Lower lobe of right lung (tissue), 2 donors: ENCODE data around the gene DNAJC10. TPM values are rescaled to one million over a fixed set of nuclear protein-coding genes. Genes with fewer than 3 reads are reported as not detected.
"Not testable (repeated sequence)": the region's sequence is repeated elsewhere in the genome, so short reads cannot be mapped to it uniquely, and the experiment has no call there.

Experiments used
- ATAC-seq, 2 donors: fragments of 200-7000 bp; cut with Tn5 transposase; one replicate each; pipeline ENCODE4 v1.9.1; 2020 to 2022; ENCODE audit warnings: mild to moderate bottlenecking in 2 of 2, moderate library complexity in 2 of 2
- DNase-seq: peaks from one replicate; pipeline ENCODE4 v3.0.0-alpha.2; 2020
- H3K27ac ChIP-seq: fragments of 200-600 bp; one replicate; pipeline ENCODE4 v1.8.0; 2022
- H3K27me3 ChIP-seq: fragments of 200-600 bp; one replicate; pipeline ENCODE4 v1.8.0; 2022; ENCODE audit warnings: low read depth
- H3K36me3 ChIP-seq: fragments of 200-600 bp; one replicate; pipeline ENCODE4 v1.8.0; 2022; ENCODE audit warnings: mild to moderate bottlenecking
- H3K4me1 ChIP-seq: fragments of 200-600 bp; one replicate; pipeline ENCODE4 v1.8.0; 2022
- H3K4me3 ChIP-seq: fragments of 200-600 bp; one replicate; pipeline ENCODE4 v1.8.0; 2022; ENCODE audit warnings: mild to moderate bottlenecking
- H3K9me3 ChIP-seq: fragments of 200-600 bp; one replicate; pipeline ENCODE4 v1.8.0; 2022
- intact Hi-C: fragments of 100-400 bp; cut with DNase I; formaldehyde crosslinking; loops from one replicate; pipeline ENCODE4 v1.11.0; 2022
- total RNA-seq: library from RNA; stranded (reverse); fragmentation: NEBNext Ultra II Directional; extraction: Animal tissue kit (Norgen Biotek cat#: 25700); gene quantifications from one replicate; pipeline ENCODE4 v1.2.1, GENCODE V29; 2021
- TF ChIP-seq, protein P1 (sequence below): fragments of 200-600 bp; IDR thresholded peaks from one replicate; pipeline ENCODE4 v1.8.0; 2022; ENCODE audit warnings: antibody characterized with exemption, mild to moderate bottlenecking
- donor health status: DM: no; HTN: yes; CAD: no; lungs with severe emphysema.

The DNAJC10 gene
- total RNA-seq, 1 donor from 2014 or later, result 76.2 TPM

DNA sequence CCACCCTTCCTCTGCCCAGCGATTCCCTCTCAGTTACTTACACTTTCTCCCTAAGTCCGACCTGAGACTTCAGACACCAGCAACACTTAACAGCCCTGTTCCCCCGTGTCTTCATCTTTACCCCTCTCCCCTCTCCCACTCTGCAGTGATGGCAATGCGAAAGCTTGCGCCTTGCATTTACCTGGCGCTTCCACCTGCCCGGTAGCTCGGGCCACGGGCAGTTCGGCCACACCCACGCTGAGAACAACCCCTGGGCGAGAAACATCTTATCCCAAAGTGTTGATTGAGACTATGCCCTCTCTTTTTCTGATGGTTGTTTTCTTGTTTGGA is 558 bp downstream of the DNAJC10 start:
- H3K27me3 ChIP-seq, result no peaks in the 10 kb centered on the region
- H3K9me3 ChIP-seq, result no peaks in the 10 kb centered on the region
- TF ChIP-seq, protein P1, sequence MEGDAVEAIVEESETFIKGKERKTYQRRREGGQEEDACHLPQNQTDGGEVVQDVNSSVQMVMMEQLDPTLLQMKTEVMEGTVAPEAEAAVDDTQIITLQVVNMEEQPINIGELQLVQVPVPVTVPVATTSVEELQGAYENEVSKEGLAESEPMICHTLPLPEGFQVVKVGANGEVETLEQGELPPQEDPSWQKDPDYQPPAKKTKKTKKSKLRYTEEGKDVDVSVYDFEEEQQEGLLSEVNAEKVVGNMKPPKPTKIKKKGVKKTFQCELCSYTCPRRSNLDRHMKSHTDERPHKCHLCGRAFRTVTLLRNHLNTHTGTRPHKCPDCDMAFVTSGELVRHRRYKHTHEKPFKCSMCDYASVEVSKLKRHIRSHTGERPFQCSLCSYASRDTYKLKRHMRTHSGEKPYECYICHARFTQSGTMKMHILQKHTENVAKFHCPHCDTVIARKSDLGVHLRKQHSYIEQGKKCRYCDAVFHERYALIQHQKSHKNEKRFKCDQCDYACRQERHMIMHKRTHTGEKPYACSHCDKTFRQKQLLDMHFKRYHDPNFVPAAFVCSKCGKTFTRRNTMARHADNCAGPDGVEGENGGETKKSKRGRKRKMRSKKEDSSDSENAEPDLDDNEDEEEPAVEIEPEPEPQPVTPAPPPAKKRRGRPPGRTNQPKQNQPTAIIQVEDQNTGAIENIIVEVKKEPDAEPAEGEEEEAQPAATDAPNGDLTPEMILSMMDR, result no peak
- H3K4me3 ChIP-seq, result peak overlapping the region; percentile 92
- peak overlapping the region; percentile 88 for H3K27ac ChIP-seq
- intact Hi-C loops, result no loop called here
- H3K36me3 ChIP-seq, result peaks cover 8% of the 10 kb centered on the region
- peaks cover 31% of the 10 kb centered on the region for H3K4me1 ChIP-seq
- DNase-seq (no peak), ATAC-seq (peak; percentile 39 to 55)

DNA sequence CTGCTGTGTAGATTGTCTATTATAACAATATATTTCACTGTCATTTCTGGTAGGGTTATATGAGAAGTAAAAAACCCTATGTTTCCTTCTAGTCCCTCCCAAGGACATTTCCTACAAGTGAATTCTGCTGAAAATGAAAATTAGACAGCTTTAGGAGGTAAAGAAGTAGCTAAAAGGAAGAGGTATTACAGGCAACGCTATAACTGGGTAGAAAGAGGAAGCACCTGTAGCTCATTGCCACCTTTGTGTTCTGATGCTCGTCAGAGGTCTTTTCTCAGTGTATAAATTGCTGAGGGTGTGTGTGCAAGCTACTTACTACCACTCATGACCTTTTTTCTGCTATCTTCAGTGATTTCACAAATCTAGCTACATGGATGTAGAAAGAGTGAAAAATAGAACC is 1.4 kb downstream of the DNAJC10 start:
- peak overlapping the region; percentile 92 for H3K4me3 ChIP-seq
- DNase-seq (no peak), ATAC-seq (no peak)
- H3K27me3 ChIP-seq, result no peaks in the 10 kb centered on the region
- peaks cover 31% of the 10 kb centered on the region for H3K4me1 ChIP-seq
- H3K9me3 ChIP-seq, result no peaks in the 10 kb centered on the region
- H3K36me3 ChIP-seq, result peaks cover 11% of the 10 kb centered on the region
- TF ChIP-seq, protein P1, result no peak
- intact Hi-C loops, result no loop called here
- no peak overlapping the region for H3K27ac ChIP-seq

DNA sequence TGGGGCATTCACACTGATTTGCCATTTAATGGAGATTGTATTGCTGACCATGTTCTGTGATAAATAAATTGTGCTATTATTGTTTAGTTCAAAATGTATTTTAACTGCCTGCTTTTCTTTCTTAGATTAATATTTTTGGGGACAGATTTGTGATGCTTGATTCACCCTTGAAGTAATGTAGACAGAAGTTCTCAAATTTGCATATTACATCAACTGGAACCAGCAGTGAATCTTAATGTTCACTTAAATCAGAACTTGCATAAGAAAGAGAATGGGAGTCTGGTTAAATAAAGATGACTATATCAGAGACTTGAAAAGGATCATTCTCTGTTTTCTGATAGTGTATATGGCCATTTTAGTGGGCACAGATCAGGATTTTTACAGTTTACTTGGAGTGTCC is 1.8 kb downstream of the DNAJC10 start:
- Histone ChIP-seq H3K27me3 (no peaks in the 10 kb centered on the region), H3K27ac (no peak overlapping the region), H3K36me3 (peaks cover 15% of the 10 kb centered on the region), H3K9me3 (no peaks in the 10 kb centered on the region), H3K4me3 (no peak overlapping the region), H3K4me1 (peaks cover 31% of the 10 kb centered on the region)
- ATAC-seq, result no peak
- TF ChIP-seq, protein P1, result no peak
- intact Hi-C loops, result no loop called here
- DNase-seq, result no peak

DNA sequence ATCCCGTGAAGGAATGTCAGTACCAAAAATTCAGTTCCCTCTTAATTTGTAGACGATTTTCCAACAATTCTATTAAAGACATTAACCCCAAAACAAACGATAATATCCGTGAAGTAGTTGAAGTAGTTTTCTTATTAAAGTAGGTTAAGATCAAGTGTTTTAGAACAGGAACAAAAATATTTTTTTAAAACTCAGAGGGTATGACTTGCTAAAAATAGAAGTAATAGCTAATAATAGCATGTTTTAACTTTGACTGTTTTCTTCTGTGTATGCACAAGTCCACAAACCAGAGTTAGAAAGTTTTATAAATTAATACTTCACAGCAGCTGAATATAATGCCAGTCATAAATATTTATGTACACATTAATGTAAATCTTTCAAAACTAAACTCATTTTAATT is 2.4 kb downstream of the DNAJC10 start:
- Histone ChIP-seq H3K9me3 (no peaks in the 10 kb centered on the region), H3K27ac (no peak overlapping the region), H3K27me3 (no peaks in the 10 kb centered on the region), H3K36me3 (peaks cover 22% of the 10 kb centered on the region), H3K4me1 (peaks cover 31% of the 10 kb centered on the region), H3K4me3 (no peak overlapping the region)
- DNase-seq (no peak), ATAC-seq (no peak)
- intact Hi-C loops, result no loop called here
- TF ChIP-seq, protein P1, result no peak

DNA sequence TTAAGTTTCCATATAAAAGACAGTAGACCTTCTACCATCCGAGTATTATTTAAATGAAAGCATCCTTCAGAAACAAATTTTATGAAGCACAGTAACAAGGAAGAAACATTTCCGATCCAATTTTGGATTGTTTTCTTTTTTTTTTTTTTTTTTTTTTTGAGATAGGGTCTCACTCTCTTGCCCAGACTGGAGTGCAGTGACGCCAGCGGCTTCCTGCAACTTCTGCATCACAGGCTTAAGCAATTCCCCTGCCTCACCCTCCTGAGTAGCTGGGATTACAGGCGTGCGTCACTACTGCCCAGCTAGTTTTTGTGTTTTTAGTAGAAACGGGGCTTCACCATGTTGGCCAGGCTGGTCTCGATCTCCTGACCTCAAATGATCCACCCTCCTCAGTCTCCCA is 3.1 kb downstream of the DNAJC10 start:
- not testable (repeated sequence) for H3K4me3 ChIP-seq, DNase-seq, ATAC-seq

DNA sequence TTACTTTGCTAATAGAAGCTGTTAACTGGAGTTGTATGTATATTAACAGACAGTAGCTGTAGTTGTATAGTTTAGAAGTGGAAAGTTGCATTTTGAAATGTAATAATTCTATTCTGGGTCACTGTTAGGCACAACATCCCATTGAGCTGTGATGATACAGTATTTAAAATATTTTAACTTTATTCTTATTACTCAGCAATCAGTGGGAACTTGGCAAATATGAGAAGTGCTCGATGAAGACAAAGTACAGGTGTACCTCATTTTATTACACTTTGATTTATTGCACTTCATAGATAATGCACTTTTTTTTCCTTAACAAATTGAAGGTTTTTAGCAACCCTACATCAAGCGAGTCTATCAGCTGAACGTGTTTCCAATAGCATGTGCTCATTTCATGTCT is 8.6 kb downstream of the DNAJC10 start:
- Histone ChIP-seq H3K27ac (no peak overlapping the region), H3K4me1 (no peaks in the 10 kb centered on the region), H3K9me3 (no peaks in the 10 kb centered on the region), H3K36me3 (peaks cover 69% of the 10 kb centered on the region), H3K4me3 (no peak overlapping the region), H3K27me3 (no peaks in the 10 kb centered on the region)
- intact Hi-C loops, result no loop called here
- ATAC-seq, result no peak
- TF ChIP-seq, protein P1, result no peak
- no peak for DNase-seq

More for the DNA sequence above, 3.1 kb downstream of the DNAJC10 start:
- peaks cover 27% of the 10 kb centered on the region for H3K4me1 ChIP-seq
- H3K27ac ChIP-seq, H3K9me3 ChIP-seq, intact Hi-C loops, H3K27me3 ChIP-seq: not testable (repeated sequence)
- peaks cover 27% of the 10 kb centered on the region for H3K36me3 ChIP-seq
